Stimulated activated CD8-positive, alpha-beta memory T cell treated with anti-CD3 and anti-CD28 coated beads, Interleukin-7, amount 100 ng/mL, for 1 hour (primary cell): ENCODE data around the gene STON2.

Experiments
- DNase-seq, 2 donors: peaks; one replicate each; pipeline ENCODE4 v3.0.0-alpha.2; 2020; ENCODE audit warnings: low read depth in 2 of 2

Gene STON2

GRCh38 chr14:81303258-81303935 is 96.7 kb downstream of the STON2 start:
- DNase-seq = no peak

GRCh38 chr14:81302638-81303037 is 97.5 kb downstream of the STON2 start:
- no peak for DNase-seq

- no peak for DNase-seq
Observed at GRCh38 chr14:81301813-81302212, 98.3 kb downstream of the STON2 start.

GRCh38 chr14:81301371-81301770 is 98.8 kb downstream of the STON2 start:
- DNase-seq = no peak

- DNase-seq = no peak
Observed at GRCh38 chr14:81298911-81299310, 101.2 kb downstream of the STON2 start.

- DNase-seq = no peak
Observed at GRCh38 chr14:81298122-81298521, 102.0 kb downstream of the STON2 start.

GRCh38 chr14:81295958-81296923 is 103.9 kb downstream of the STON2 start:
- DNase-seq = no peak

- no peak for DNase-seq
Observed at GRCh38 chr14:81289516-81289915, 110.6 kb downstream of the STON2 start.

- no peak for DNase-seq
Observed at GRCh38 chr14:81286574-81287370, 113.4 kb downstream of the STON2 start.

GRCh38 chr14:81285245-81285644 is 114.9 kb downstream of the STON2 start:
- no peak for DNase-seq

- DNase-seq = no peak
Observed at GRCh38 chr14:81281332-81281731, 118.8 kb downstream of the STON2 start.

- no peak for DNase-seq
Observed at GRCh38 chr14:81280136-81280791, 119.9 kb downstream of the STON2 start.

- DNase-seq = no peak
Observed at GRCh38 chr14:81277096-81277495, 123.0 kb downstream of the STON2 start.

GRCh38 chr14:81276073-81277069 is 123.8 kb downstream of the STON2 start:
- DNase-seq = no peak

GRCh38 chr14:81275305-81276072 is 124.6 kb downstream of the STON2 start:
- no peak for DNase-seq

GRCh38 chr14:81273961-81274575 is 126.1 kb downstream of the STON2 start:
- DNase-seq = no peak

- no peak for DNase-seq
Observed at GRCh38 chr14:81273521-81273920, 126.6 kb downstream of the STON2 start.

GRCh38 chr14:81272317-81272716 is 127.8 kb downstream of the STON2 start:
- no peak for DNase-seq

GRCh38 chr14:81269979-81270375 is 130.1 kb downstream of the STON2 start:
- DNase-seq = no peak
